KMS-11 (cell line): ENCODE results near the gene ACTL7B.

ENCODE experiments used
- H2AFZ ChIP-seq: fragments of 200-600 bp; sonication (generic); 2 replicates; pipeline ENCODE4 v1.6.1; 2016; ENCODE audit warnings: antibody characterized with exemption, mixed run types, low read depth
- H3K27ac ChIP-seq: fragments of 200-600 bp; sonication (generic); 2 replicates; pipeline ENCODE4 v1.6.1; 2016; ENCODE audit warnings: mild to moderate bottlenecking, mixed run types
- H3K27me3 ChIP-seq: fragments of 200-600 bp; sonication (generic); 2 replicates; pipeline ENCODE4 v1.6.1; 2017; ENCODE audit warnings: mild to moderate bottlenecking, low read depth, mixed run types, moderate library complexity; ENCODE audit not compliant: insufficient read depth
- H3K36me3 ChIP-seq: fragments of 200-600 bp; sonication (generic); 2 replicates; pipeline ENCODE4 v1.6.1; 2017; ENCODE audit warnings: mild to moderate bottlenecking, mixed run types; ENCODE audit not compliant: insufficient read depth
- H3K4me1 ChIP-seq: fragments of 200-600 bp; sonication (generic); 2 replicates; pipeline ENCODE4 v1.6.1; 2016; ENCODE audit warnings: mild to moderate bottlenecking, low read depth, mixed run types; ENCODE audit not compliant: poor library complexity, severe bottlenecking
- H3K4me2 ChIP-seq: fragments of 200-600 bp; sonication (generic); 2 replicates; pipeline ENCODE4 v1.7.0; 2016; ENCODE audit warnings: mild to moderate bottlenecking, mixed run types
- H3K4me3 ChIP-seq: fragments of 200-600 bp; sonication (generic); IDR thresholded peaks from 2 replicates; pipeline ENCODE4 v1.6.1; 2017; ENCODE audit warnings: low read depth, low read length, mixed read lengths; ENCODE audit not compliant: insufficient read depth
- H3K79me2 ChIP-seq: fragments of 200-600 bp; sonication (generic); 2 replicates; pipeline ENCODE4 v1.6.1; 2016; ENCODE audit warnings: low read depth, mixed run types; ENCODE audit not compliant: insufficient read depth
- H3K9ac ChIP-seq: fragments of 200-600 bp; sonication (generic); 2 replicates; pipeline ENCODE4 v1.6.1; 2016; ENCODE audit warnings: mild to moderate bottlenecking, mixed run types
- H4K20me1 ChIP-seq: fragments of 200-600 bp; sonication (generic); 2 replicates; pipeline ENCODE4 v1.6.1; 2016; ENCODE audit warnings: mild to moderate bottlenecking, mixed run types; ENCODE audit not compliant: insufficient read depth
- TF ChIP-seq, protein P1 (sequence below): fragments of 200-600 bp; sonication (generic); conservative IDR thresholded peaks from 2 replicates; pipeline ENCODE4 v1.6.1; 2017; ENCODE audit warnings: low read depth, mild to moderate bottlenecking, antibody characterized with exemption, low read length, moderate library complexity, mixed read lengths

The ACTL7B gene

DNA sequence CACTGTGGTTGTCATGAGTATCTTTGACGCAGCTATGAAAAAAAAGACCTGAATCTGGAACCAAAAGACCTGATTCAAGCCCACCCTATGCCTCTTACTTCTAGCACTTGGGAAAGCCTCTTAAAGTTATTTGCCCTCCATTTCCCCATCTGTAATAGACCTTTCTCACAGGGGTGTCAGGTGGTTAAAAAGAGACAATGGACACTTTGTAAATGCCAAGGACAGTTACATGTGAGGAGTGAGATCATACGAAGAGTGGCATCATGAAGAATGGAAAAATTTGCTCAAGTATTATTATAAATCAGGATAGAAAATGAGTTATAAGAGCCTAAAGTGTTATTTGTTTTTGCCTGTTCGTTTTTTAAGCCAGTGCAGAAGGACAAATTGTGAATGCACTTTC, 46.5 kb downstream of the ACTL7B start:
- Histone ChIP-seq H3K27ac (no peak overlapping the region), H3K27me3 (no peaks in the 10 kb centered on the region), H3K4me3 (no peak overlapping the region), H3K79me2 (no peaks in the 10 kb centered on the region), H2AFZ (no peak overlapping the region), H3K36me3 (no peaks in the 10 kb centered on the region), H3K9ac (no peak overlapping the region), H3K4me1 (no peaks in the 10 kb centered on the region), H3K4me2 (no peak overlapping the region), H4K20me1 (no peaks in the 10 kb centered on the region)
- TF ChIP-seq, protein P1, sequence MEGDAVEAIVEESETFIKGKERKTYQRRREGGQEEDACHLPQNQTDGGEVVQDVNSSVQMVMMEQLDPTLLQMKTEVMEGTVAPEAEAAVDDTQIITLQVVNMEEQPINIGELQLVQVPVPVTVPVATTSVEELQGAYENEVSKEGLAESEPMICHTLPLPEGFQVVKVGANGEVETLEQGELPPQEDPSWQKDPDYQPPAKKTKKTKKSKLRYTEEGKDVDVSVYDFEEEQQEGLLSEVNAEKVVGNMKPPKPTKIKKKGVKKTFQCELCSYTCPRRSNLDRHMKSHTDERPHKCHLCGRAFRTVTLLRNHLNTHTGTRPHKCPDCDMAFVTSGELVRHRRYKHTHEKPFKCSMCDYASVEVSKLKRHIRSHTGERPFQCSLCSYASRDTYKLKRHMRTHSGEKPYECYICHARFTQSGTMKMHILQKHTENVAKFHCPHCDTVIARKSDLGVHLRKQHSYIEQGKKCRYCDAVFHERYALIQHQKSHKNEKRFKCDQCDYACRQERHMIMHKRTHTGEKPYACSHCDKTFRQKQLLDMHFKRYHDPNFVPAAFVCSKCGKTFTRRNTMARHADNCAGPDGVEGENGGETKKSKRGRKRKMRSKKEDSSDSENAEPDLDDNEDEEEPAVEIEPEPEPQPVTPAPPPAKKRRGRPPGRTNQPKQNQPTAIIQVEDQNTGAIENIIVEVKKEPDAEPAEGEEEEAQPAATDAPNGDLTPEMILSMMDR = no peak
